H1 (cell line): ENCODE measurements around the gene COMMD7. TPM values are rescaled to one million over a fixed set of nuclear protein-coding genes. Genes with fewer than 3 reads are reported as not detected.

ENCODE experiments used
- ASH2L ChIP-seq: fragments of 200-600, 300-600 bp; sonication (generic); IDR thresholded peaks from one replicate; pipeline ENCODE4 v1.7.1; 2017; ENCODE audit warnings: low read length
- CHD7 ChIP-seq: fragments of 300-600 bp; sonication (generic); IDR thresholded peaks from 2 replicates; pipeline ENCODE4 v1.7.1; 2012; ENCODE audit warnings: low read length, moderate library complexity, mild to moderate bottlenecking, inconsistent platforms; ENCODE audit not compliant: insufficient replicate concordance
- JUN ChIP-seq: IDR thresholded peaks from 2 replicates; pipeline ENCODE4 v1.6.1; 2011; ENCODE audit warnings: low read depth, mild to moderate bottlenecking, improper control_type of control experiment, low read length
- POLR2A ChIP-seq, 2 experiments: IDR thresholded peaks; 1 replicate in 1 of 2; 2 replicates in 1 of 2; pipeline ENCODE4 v1.6.1; 2011; ENCODE audit warnings: low read depth in 2 of 2, low read length in 2 of 2, mild to moderate bottlenecking in 2 of 2; ENCODE audit errors: control extremely low read depth in 1 of 2
- TAF1 ChIP-seq: IDR thresholded peaks from 2 replicates; pipeline ENCODE4 v1.6.1; 2011; ENCODE audit warnings: mild to moderate bottlenecking, low read depth, low read length
- USF2 ChIP-seq: IDR thresholded peaks from 2 replicates; pipeline ENCODE4 v1.6.1; 2011; ENCODE audit warnings: low read length, improper control_type of control experiment
- YY1 ChIP-seq: IDR thresholded peaks from 2 replicates; pipeline ENCODE4 v1.6.1; 2011; ENCODE audit warnings: low read depth, mild to moderate bottlenecking, low read length
- polyA plus RNA-seq, 7 experiments: library from polyadenylated mRNA; depleted of rRNA in 3 of 7; stranded (reverse) in 5 of 7; unstranded in 2 of 7; fragments of >200 nt in 5 of 7; fragments of 200-250 nt in 2 of 7; gene quantifications; 1 replicate in 5 of 7; 2 replicates in 1 of 7; 4 replicates in 1 of 7; pipeline versions ENCODE4 v1.2.1 to v1.2.3, GENCODE V29; 2011 to 2013; ENCODE audit warnings: missing spikeins in 2 of 7, mixed read lengths in 2 of 7
- total RNA-seq: library from RNA; stranded (reverse); fragmentation: NEBNext Ultra II Directional; extraction: Animal tissue kit (Norgen Biotek cat#: 25700); gene quantifications from 2 replicates; pipeline ENCODE4 v1.2.1, GENCODE V29; 2021

COMMD7 gene
- total and polyA plus RNA-seq, 2 of the 8 experiments (the other 6 are each of a cell fraction or from before 2014, with no cell fraction given): 39.4 to 48.9 TPM

- TF ChIP-seq YY1 (peak; percentile 77; the same call in 1 of the 2 replicates), JUN (no peak), CHD7 (peak; percentile 55), TAF1 (peak; percentile 57), POLR2A (IDR thresholded peaks at IDR 0.05; ENCODE audit: control extremely low read depth in 1 of 2, low read depth in 2 of 2, low read length in 2 of 2) (peak; percentile 66 to 81), USF2 (no peak), ASH2L (peak; percentile 87)
Measured at GRCh38 chr20:32749914-32750637, 6.8 kb upstream of the COMMD7 start (continued).
